GM06990 (cell line): ENCODE results near the gene BUD31.

Experiments
- DNase-seq: peaks from one replicate; pipeline ENCODE4 v3.0.0-alpha.2; 2011; ENCODE audit not compliant: insufficient read length; ENCODE audit errors: extremely low read depth
- H3K27me3 ChIP-seq: replicated peaks from 2 replicates; pipeline ENCODE4 v1.6.0; 2011; ENCODE audit warnings: low read length; ENCODE audit not compliant: control insufficient read depth, insufficient read depth
- H3K36me3 ChIP-seq: 2 replicates; pipeline ENCODE4 v1.5.1; 2011; ENCODE audit warnings: low read length; ENCODE audit not compliant: control insufficient read depth, insufficient read depth
- H3K4me3 ChIP-seq: replicated peaks from 2 replicates; pipeline ENCODE4 v1.5.1; 2011; ENCODE audit warnings: low read depth, mild to moderate bottlenecking, control low read depth, low read length
- CTCF ChIP-seq: IDR thresholded peaks from 2 replicates; pipeline ENCODE4 v1.5.1; 2011; ENCODE audit warnings: low read length, control low read depth, mild to moderate bottlenecking, inconsistent platforms; ENCODE audit not compliant: insufficient read depth, poor library complexity, severe bottlenecking

BUD31 gene

GRCh38 chr7:99461221-99461620 lies 52.5 kb downstream of the BUD31 start:
- DNase-seq: no peak
- Histone ChIP-seq H3K27me3 (no peaks in the 10 kb centered on the region), H3K4me3 (no peak overlapping the region), H3K36me3 (peaks cover 23% of the 10 kb centered on the region)
- no peak for TF ChIP-seq CTCF

GRCh38 chr7:99465421-99465768 lies 56.6 kb downstream of the BUD31 start:
- DNase-seq: no peak
- peak overlapping the region; percentile 92 for H3K4me3 ChIP-seq

DNA sequence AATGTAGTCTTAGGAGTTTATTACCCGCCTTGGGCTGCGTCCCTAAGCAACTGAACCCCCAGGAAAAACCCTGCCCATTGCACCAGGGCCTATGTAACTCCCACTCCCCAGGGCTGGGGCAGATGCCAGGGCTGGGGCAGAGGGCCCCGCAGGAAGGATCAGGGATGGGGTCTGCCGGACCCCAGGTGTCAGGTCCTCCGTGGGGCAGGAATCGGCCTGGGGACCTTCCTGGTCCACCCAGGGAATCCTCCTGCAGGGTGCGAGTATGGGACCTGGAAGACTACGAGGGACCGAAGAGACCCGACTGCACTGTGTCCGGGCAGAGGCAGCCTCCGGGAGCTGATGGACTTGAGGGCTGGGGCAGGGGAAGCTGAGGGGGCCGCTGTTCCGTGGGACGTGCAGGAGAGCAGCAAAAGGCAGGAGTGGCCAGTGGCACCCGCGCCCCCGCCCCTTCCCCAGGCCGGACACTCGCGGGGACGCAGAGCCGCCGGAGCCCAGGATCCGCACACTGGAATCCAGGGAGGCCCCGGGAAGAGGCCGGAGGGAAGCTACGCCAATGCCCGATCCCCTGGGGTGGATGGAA lies 59.7 kb downstream of the BUD31 start:
- no peak for TF ChIP-seq CTCF
- no peaks in the 10 kb centered on the region for H3K27me3 ChIP-seq
- H3K4me3 ChIP-seq: no peak overlapping the region
- no peaks in the 10 kb centered on the region for H3K36me3 ChIP-seq
- DNase-seq: no peak

More at GRCh38 chr7:99465421-99465768, 56.6 kb downstream of the BUD31 start:
- Histone ChIP-seq H3K27me3 (no peaks in the 10 kb centered on the region), H3K36me3 (peaks cover 1% of the 10 kb centered on the region)
- TF ChIP-seq CTCF: no peak
